HG02588 (cell line): Measurements from ENCODE around the gene KRTAP3-2.

ENCODE experiments used
- ATAC-seq: cut with Tn5 transposase; IDR thresholded peaks from one replicate; pipeline ENCODE4 v1.9.1; 2021; ENCODE audit warnings: mild to moderate bottlenecking, moderate library complexity; ENCODE audit not compliant: unreplicated experiment

Gene KRTAP3-2

GRCh38 chr17:40974366-40974765 lies 25.3 kb downstream of the KRTAP3-2 start:
- ATAC-seq, result no peak

GRCh38 chr17:40967582-40967981 lies 32.1 kb downstream of the KRTAP3-2 start:
- no peak for ATAC-seq

- ATAC-seq, result no peak
Measured at GRCh38 chr17:40966848-40967247, 32.9 kb downstream of the KRTAP3-2 start, which contains the start of gene KRT39. TSS of gene KRT39 (minus strand) at chr17:40966948. CDS start at chr17:40966856, 92 bp downstream.

- ATAC-seq, result no peak
Measured at GRCh38 chr17:40963838-40964237, 35.9 kb downstream of the KRTAP3-2 start.

- ATAC-seq, result no peak
Measured at GRCh38 chr17:40962059-40962561, 37.6 kb downstream of the KRTAP3-2 start.

GRCh38 chr17:40961591-40961990 lies 38.1 kb downstream of the KRTAP3-2 start:
- no peak for ATAC-seq

GRCh38 chr17:40960144-40960543 lies 39.6 kb downstream of the KRTAP3-2 start:
- no peak for ATAC-seq

GRCh38 chr17:40958086-40958953 lies 41.4 kb downstream of the KRTAP3-2 start:
- ATAC-seq, result no peak

GRCh38 chr17:40956401-40957254 lies 43.1 kb downstream of the KRTAP3-2 start:
- no peak for ATAC-seq

- no peak for ATAC-seq
Measured at GRCh38 chr17:40953881-40954280, 45.8 kb downstream of the KRTAP3-2 start.

- ATAC-seq, result no peak
Measured at GRCh38 chr17:40952661-40953060, 47.0 kb downstream of the KRTAP3-2 start.

GRCh38 chr17:40952154-40952553 lies 47.6 kb downstream of the KRTAP3-2 start:
- ATAC-seq, result no peak

- no peak for ATAC-seq
Measured at GRCh38 chr17:40951011-40951622, 48.6 kb downstream of the KRTAP3-2 start.

GRCh38 chr17:40950176-40950575 lies 49.5 kb downstream of the KRTAP3-2 start:
- ATAC-seq, result no peak

- ATAC-seq, result no peak
Measured at GRCh38 chr17:40949418-40949817, 50.3 kb downstream of the KRTAP3-2 start.
